CD4-positive, alpha-beta T cell treated with Interleukin-6 at 100 ng/mL for 8 hours (primary cell): ENCODE data around the gene SEPTIN1.
"Not testable (repeated sequence)": the region's sequence is repeated elsewhere in the genome, so short reads cannot be mapped to it uniquely, and the experiment has no call there.

ENCODE experiments used
- DNase-seq: peaks from one replicate; pipeline ENCODE4 v3.0.0-alpha.2; 2020; ENCODE audit warnings: mixed read lengths, low spot score

Gene SEPTIN1

GRCh38 chr16:30401768-30402425 is 19.5 kb upstream of the SEPTIN1 start:
- no peak for DNase-seq

DNA sequence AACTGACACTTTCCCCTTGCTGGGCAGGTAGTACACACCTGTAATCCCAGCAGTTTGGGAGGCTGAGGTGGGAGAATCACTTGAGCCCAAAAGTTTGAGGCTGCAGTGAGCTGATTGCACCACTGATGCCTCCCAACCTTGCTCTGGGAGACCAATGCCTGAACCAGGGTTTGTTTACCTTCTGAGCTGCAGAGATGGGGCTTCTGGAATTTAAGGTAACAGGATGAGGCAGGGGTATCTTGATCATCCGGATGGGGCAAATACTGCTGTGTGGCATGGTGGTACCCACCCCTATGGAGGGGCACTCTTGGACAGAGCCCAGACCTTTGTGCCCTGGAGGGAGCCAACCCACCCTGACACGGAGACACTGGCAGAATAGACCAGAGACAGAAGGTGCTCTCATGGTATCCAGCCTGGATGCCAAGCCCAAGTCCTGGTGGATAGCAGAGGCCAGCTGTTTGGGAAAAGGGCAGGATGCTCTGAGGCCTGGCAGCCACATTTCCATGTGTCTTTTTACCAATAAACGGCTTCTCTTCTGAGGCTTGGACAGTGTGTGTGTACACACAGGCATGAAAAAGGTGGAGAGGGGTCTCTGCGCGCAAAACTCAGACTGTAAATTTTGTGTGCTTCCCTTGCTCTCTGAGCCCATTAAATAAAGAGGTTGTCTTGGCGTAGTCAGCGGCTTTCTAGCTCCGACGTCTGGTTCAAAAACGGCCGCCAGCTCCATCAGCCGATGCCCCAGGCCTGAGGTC is 17.2 kb upstream of the SEPTIN1 start:
- no peak for DNase-seq

DNA sequence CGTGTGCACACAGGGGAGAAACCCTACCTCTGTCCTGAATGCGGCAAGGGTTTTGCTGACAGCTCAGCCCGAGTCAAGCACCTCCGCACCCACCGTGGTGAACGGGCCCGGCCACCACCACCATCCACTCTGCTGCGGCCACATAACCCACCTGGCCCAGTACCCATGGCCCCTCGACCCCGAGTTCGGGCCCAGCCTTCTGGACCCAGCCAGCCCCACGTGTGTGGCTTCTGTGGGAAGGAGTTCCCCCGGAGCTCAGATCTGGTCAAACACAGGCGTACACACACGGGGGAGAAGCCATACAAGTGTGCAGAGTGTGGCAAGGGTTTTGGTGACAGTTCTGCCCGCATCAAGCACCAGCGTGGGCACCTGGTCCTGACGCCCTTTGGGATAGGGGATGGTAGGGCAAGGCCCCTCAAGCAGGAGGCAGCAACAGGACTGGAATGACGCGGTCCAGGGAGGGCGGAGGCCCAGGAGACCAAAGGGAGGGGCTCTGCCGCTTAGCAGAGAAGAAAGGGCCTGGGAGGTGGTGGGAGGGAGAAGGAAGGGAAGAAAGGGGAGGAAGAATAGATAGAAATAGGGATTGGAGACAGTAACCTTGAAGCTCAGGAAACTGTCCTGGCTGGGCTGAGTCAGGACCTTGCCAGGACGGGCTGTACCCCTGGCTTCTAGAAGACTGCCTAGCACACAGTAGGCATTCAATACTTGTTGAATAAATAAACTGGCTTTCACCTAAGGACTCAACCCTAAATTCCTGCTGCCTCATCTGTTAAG is 16.5 kb upstream of the SEPTIN1 start:
- DNase-seq, result no peak

- DNase-seq, result no peak
Observed at GRCh38 chr16:30397776-30398660, 15.7 kb upstream of the SEPTIN1 start.

- no peak for DNase-seq
Observed at GRCh38 chr16:30397056-30397455, 14.7 kb upstream of the SEPTIN1 start.

- not testable (repeated sequence) for DNase-seq
Observed at GRCh38 chr16:30396627-30397026, 14.3 kb upstream of the SEPTIN1 start.

- no peak for DNase-seq
Observed at GRCh38 chr16:30395992-30396585, 13.7 kb upstream of the SEPTIN1 start.

DNA sequence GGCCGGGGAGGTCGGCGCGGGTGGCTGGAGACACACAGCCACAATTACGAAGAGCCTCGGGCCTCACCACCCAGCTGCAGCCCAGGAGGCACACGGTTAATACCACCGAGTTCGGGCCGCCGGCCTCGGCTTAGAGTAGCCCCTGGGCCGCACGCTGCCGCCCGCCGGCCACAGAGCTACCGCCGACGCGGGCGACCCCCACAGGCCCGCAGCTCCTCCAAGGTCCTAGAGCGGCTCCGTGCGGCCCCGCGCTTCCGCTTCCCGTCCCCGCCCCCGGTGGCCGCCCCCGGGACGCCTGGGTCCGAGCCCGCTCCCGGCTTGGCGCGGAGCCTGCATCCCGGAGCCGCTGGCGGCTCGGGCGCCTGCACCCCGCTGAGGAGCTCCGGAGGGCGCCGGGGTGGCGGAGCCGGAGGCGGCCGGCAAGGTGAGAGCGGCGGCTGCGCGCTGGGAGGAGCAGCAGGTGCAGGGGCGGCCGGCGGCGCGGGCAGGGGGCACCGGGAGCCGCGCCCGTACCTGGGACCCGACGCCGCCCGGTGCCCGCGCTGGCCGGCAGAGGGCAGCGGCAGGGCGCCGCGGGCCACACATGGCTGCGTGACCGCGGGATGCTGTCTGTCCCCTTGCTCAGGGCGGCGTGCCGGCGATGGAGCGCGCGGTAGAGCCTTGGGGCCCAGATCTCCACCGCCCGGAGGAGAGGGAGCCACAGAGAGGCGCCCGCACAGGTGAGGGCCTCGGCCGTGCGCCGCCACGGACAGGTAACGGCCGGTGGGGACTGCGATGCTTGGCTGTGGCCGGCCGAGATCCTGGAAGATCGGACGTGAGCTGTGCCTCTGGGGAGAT is 13.0 kb upstream of the SEPTIN1 start, which contains the start of gene ZNF48:
ZNF48 (plus strand) TSS at position 266 of the 837 bp plus-strand sequence; CDS start at position 641, 375 bp downstream.
- peak; percentile 53 for DNase-seq

- DNase-seq, result no peak
Observed at GRCh38 chr16:30394592-30395154, 12.3 kb upstream of the SEPTIN1 start.

GRCh38 chr16:30383521-30383920 is 1.2 kb upstream of the SEPTIN1 start:
- DNase-seq, result no peak

DNA sequence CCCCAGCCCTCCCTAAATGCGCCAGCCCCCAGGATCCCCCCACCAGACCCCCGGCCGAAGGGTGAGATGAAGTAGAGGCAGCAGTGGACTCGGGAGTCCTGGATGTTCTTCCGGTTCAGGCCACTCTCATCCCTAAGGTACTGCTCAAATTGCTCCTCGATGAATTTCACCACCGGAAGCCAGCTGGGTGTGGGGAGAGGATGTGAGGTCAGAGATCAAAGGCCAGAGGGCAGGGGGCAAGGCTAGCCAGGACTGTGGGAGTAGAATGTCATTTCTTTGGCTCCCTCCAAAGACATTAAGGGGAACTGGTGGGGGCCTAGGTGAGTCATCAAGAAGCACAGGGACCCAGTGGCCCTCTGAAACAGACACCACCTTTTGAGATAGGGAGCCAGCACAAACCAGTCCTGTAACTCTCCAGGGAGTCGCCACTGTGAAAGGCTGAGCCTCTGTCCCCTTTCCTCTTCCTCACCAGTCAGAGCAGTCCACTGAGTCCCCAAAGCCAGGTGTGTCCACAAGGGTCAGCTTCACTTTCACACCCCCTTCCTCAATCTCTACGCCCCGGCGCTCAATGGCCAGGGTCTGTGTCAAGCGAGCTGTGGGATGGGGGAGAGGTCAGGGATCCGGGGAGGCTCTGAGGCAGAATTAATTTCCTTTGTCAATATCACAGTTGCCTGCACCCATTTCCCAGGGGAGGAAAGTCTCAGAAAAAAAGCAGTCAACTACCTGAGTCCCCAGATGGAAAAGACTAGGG is 895 bp downstream of the SEPTIN1 start:
- DNase-seq, result peak; percentile 31

GRCh38 chr16:30380803-30381208 is 1.6 kb downstream of the SEPTIN1 start:
- DNase-seq, result no peak

GRCh38 chr16:30380072-30380802 is 2.1 kb downstream of the SEPTIN1 start:
- DNase-seq, result no peak

GRCh38 chr16:30379158-30379783 is 3.1 kb downstream of the SEPTIN1 start:
- DNase-seq, result no peak

- DNase-seq, result peak; percentile 99
Observed at GRCh38 chr16:30378236-30379157, 3.9 kb downstream of the SEPTIN1 start.

DNA sequence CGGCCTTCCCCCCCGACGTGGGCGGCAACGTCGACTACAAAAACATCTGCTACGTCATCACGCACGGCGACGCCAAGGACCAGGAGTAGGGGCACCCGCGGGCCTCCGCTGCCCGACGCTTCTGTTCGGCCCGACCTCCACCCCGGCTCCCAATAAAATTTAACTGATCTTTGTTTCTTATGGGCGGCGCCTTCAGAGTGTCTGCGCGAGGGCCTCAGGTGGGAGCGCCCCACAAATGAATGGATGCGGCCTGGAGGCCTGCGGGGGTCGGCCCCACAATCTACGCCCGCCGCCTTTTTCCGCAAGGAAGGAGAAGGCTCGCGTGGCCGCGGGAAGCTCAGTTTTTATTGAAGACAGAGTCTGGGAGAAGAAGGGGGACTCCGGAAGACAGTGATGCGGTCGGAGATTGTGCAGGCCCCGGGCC is 4.5 kb downstream of the SEPTIN1 start:
- peak; percentile 88 for DNase-seq
